Eye (tissue), 1 donor: Measurements from ENCODE around the gene TBCD.

Experiments
- DNase-seq: peaks from one replicate; pipeline ENCODE4 v3.0.0-alpha.2; 2015

The TBCD gene

DNA sequence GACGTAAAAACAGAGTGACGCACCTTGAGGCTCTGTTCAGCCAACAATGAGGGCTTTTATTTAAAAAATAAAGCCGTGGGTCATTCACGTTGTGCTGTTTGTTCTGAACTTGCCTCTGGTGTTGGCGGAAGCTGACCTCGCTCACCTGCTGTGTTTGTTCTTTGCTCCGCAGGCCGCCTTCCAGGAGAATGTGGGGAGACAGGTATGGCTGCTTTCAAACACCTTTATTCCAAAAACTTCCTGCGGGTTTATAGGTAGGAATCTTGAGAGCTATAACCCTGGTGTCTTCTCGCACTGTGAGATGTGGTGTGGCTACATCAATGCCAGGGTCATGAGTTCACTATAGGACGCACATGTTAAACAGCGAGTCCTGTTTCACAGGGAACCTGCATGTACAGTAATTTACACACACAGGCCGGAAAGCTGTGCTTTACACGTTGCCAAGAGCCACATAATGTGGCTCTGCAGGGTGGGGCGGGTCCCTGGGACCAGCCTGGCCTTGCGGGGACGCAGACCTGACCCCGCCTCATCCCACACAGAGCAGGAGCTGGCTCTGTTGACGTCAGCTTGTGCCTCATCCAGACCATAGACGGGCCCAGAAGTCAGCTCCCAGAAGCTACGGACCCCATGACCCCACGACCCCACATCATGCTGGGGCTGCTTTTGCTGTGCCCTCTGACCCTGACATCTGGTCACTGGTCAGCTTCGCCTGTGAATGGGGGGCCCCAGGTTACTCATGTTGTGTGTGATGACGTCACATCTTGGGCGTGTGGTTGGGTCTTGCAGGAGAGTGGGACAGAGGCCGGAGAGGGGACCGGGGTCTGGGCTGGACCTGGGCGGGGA, 137.9 kb downstream of the TBCD start:
- no peak for DNase-seq

DNA sequence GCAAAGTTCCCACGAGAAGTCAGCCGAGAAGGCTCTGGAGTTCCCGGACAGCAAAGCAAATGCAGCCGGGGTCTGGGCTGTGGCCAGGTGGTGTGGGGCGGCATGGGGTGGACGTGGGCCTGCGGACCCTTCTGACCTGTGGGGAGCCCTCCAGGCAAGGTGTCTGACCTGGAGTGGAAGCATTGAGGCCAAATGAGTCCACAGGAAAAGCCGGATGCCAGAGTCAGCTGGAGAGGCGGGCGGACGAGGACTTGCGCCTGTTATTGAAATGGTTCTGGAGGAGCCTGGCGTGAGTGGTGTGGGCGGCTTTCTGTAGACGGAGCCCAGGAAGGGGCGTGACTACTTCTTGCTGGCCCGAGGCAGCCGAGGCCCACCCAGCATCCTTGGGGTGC, 138.5 kb downstream of the TBCD start:
- DNase-seq = no peak

DNA sequence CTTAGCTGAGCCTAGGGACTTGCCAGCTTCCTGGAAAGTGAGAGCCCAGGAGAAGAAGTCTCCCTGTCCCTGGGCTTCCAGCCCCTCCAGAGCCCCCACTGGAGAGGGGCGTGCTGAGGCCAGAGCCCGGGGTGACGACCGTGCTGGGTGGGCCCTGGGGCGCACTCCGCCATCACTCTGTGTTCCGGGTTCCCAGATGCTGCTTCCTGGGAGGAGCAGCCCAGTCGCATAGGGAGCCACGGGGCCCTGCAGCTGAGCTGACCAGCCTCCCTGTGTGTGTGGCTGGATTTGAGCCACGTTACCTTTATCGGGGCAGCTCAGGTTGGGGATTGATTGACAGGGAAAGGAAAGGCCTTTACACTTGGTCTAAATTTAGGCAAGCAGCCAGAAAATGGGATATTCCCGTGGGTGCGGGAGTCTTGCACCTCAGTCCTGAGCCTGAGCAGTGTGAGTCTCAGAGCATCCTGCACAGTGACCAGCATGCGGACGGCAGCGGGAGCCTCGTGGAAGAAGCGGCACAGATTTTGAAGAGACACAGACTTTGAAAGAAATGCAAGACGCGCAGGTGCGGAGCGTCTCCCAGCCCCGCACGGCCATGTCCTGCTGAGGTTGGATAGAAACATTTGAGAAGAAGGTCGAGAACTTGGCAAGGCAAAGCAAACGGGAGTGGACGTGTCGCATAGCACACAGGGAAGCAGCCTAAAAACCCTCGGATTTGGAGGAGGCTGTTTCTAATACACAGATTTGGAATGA, 139.2 kb downstream of the TBCD start:
- no peak for DNase-seq

DNA sequence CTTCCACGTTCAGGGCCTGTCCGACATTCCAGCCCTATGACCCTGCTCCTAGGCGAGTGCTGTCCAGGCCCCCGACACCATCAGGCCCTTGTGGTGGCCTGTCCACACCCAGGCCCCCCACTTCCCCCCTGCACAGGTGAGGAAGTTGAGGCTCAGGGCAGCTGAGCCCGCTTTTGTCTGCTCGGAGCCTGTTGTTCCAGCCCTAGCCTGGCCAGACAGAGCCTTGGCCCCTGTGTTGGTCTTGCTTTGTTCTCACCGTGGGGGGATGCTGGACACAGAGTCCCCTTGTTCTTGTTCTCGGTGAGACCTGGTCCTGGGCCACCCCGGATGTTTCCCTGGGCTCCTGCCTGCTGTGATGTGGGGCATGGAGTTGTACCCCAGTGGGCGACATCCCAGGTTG, 140.0 kb downstream of the TBCD start:
- DNase-seq = no peak

GRCh38 chr17:82892899-82893565, 141.2 kb downstream of the TBCD start:
- DNase-seq = no peak

GRCh38 chr17:82893779-82894178, 141.9 kb downstream of the TBCD start:
- no peak for DNase-seq

DNA sequence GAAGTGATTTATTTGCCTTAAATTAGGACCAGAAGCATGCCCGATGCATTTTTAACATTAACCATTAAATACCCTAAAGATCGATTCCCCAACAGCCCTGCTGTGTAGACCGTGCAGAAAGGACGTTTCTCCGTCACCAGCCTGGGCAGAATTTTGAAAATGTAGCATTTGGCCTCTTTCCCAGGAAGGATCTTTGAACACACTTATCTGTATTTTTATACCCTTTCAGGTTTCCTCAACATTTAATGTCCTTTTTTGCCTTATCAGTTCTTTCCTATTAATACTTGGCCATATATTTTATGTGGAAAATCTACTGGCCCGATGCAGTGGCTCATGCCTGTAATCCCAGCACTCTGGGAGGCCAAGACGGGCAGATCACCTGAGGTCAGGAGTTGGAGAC, 142.5 kb downstream of the TBCD start:
- DNase-seq = no peak

DNA sequence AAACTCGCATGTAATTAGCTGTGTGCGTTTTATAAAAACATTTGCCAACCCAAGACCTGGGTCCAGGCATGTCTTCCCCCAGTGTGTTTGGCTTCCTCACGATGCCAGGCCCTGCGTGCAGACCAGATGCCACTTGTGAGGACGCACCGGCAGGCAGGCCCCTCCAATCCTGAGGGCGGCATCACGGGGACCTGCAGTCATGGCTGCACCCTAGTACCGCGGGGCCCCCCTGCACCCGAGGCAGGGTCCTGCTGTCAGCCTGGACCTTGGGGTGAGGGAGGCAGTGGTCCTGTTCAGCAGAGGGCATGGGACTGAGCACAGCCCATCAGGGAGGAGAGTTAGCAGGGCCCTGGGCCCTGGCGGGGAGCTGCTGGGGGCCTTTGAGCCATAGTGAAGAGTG, 143.2 kb downstream of the TBCD start:
- no peak for DNase-seq

GRCh38 chr17:82896071-82897000, 144.5 kb downstream of the TBCD start:
- no peak for DNase-seq

- no peak for DNase-seq
Observed at GRCh38 chr17:82897514-82898249, 145.8 kb downstream of the TBCD start.

- DNase-seq = no peak
Observed at GRCh38 chr17:82898976-82899514, 147.2 kb downstream of the TBCD start.

DNA sequence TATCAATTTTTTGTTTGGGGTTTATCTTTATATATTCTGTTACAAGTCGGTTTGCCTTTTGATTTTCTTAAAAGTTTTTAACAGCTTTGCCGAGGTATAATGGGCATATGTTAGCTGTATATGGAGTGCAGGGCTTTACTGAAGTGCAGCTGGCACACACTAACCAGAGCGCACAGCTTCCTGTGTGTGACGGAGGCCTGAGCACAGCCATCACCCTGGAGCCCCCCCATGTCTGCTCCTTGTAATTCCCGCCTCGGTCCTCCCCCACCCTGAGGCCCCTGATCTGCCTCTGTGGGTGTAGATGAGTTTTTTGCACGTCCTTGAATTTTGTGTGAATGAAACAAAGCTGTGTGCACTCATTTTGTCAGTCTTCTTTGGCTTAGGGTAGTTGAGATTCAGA, 148.1 kb downstream of the TBCD start:
- no peak for DNase-seq

GRCh38 chr17:82900741-82901140, 148.9 kb downstream of the TBCD start:
- no peak for DNase-seq

DNA sequence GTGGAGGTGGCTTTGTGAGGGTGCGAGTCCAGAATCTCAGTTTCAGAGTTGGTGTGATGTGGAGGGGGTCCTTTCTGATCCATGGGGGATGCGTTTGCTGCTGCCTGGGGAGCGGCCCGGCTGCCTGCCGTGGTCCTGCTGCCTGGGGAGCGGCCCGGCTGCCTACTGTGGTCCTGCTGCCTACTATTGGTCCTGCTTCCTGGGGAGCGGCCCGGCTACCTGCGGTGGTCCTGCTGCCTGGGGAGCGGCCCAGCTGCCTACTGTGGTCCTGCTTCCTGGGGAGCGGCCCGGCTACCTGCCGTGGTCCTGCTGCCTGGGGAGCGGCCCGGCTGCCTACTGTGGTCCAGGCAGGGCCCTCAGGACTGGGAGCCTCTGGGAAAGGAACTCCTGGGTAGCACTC, 149.5 kb downstream of the TBCD start:
- no peak for DNase-seq

- DNase-seq = no peak
Observed at GRCh38 chr17:82901856-82902255, 150.0 kb downstream of the TBCD start.

GRCh38 chr17:82902972-82903874, 151.4 kb downstream of the TBCD start:
- DNase-seq = no peak

- DNase-seq = no peak
Observed at GRCh38 chr17:82905130-82905529, 153.3 kb downstream of the TBCD start.

DNA sequence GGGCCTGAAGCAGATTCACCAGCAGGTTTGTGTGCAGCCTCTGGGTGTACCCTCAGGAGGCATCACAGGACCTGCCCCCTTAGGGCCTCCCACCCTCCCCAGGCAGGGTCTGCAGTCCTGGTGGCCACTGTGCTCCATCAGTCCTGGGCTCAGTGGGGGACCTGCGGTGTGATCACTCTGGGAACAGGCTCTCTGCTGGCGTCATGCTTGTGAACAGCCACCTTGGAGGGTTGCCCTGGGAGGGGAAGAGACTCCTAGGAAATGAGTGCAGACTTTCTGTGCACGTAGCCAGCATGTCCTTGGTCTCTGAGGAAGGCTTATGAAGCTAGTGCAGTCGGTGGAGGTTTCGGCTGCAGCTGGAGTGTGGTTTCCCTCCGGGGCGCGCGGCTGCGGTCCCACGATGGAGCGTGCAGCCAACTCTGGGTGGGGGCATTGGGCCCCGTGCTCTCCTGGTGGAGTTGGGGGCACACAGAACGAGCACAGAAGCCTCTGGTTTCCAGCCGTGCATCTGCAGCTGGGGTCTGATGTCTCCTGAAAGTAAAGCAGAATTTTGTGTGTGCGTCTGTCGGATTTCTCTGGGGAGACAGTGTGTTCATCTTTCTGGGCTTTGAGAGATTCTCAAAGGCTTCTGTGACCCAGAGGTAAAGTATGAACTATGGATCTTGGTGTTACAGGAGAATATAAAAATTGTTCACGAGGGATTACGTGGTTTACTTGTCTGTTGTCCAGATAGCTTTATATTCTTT, 156.1 kb downstream of the TBCD start:
- DNase-seq = no peak

DNA sequence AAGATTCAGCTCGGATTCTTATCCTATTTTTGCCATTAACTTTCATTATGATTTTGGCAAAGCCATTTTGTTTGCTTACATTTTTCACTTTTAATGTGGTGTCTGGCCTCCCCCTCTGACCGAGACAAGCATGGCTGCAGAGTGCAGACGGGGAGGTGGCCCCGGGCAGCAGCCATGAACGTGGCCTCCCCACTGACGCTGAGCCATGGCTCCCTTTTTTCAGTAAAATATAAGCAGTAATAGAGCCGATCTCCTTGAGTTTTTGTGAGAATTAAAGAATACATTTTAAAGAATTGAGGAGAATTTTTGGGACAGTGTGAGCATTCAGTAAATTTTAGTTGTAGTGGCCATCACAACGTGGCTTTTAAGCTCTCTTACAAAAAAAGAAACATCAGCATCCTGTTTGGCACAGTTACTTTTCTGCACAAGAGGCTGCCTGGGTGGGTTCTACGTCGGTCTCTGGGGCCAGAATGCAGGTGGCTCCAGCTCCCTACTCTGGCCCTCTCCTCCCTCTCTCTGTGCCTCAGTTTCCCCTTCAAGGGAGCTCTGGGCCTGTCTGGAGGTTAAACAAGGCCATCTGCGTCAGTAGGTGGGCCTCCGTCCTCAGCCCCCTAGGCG, 156.8 kb downstream of the TBCD start:
- no peak for DNase-seq
